HEK293 (cell line): Measurements from ENCODE around the gene NDUFA1.

ENCODE experiments used
- CTCF ChIA-PET: fragments of 350-600 bp; formaldehyde crosslinking; extraction: SDS; loops from one replicate; lab custom pipeline; 2021; ENCODE audit warnings: antibody characterized with exemption; lab: Yijun Ruan, JAX
- POLR2A ChIA-PET: fragments of 300-600 bp; formaldehyde crosslinking; extraction: SDS; loops from one replicate; lab custom pipeline; 2020; ENCODE audit warnings: antibody characterized with exemption, inconsistent platforms; lab: Yijun Ruan, JAX
- H3K27ac ChIP-seq: fragments of 200-500 bp; sonication (Bioruptor generic); 2 replicates; pipeline ENCODE4 v1.5.1; 2014; ENCODE audit warnings: low read depth, low read length, control low read depth, inconsistent platforms; ENCODE audit errors: extremely low read depth
- H3K36me3 ChIP-seq, 2 experiments: fragments of 200-500 bp in 1 of 2; sonication (Bioruptor generic) in 1 of 2; 1 replicate in 1 of 2; 2 replicates in 1 of 2; pipeline ENCODE4 v1.5.1; 2014 to 2017; ENCODE audit warnings: inconsistent platforms in 2 of 2, low read length in 2 of 2; ENCODE audit not compliant: control insufficient read depth in 2 of 2, insufficient read depth in 1 of 2
- H3K4me1 ChIP-seq: fragments of 200-500 bp; sonication (Bioruptor generic); 2 replicates; pipeline ENCODE4 v1.5.1; 2014; ENCODE audit warnings: mild to moderate bottlenecking, low read length, inconsistent platforms; ENCODE audit not compliant: control insufficient read depth, insufficient read depth
- H3K4me3 ChIP-seq: 2 replicates; pipeline ENCODE4 v1.5.1; 2011; ENCODE audit warnings: low read depth, mild to moderate bottlenecking, control low read depth, low read length, moderate library complexity
- H3K9me3 ChIP-seq: fragments of 200-500 bp; sonication (Bioruptor generic); 2 replicates; pipeline ENCODE4 v1.5.1; 2014; ENCODE audit warnings: low read depth, low read length, inconsistent platforms; ENCODE audit not compliant: control insufficient read depth, insufficient read depth
- GLIS1 ChIP-seq: fragments of 450-650 bp; formaldehyde crosslinking; IDR thresholded peaks from 2 replicates; pipeline ENCODE4 v1.5.1; 2016; ENCODE audit warnings: missing biosample characterization, missing genetic modification characterization
- GLIS2 ChIP-seq: fragments of 450-650 bp; formaldehyde crosslinking; IDR thresholded peaks from 2 replicates; pipeline ENCODE4 v1.5.1; 2016; ENCODE audit warnings: missing biosample characterization, missing genetic modification characterization
- KLF17 ChIP-seq: fragments of 450-650 bp; formaldehyde crosslinking; IDR thresholded peaks from 2 replicates; pipeline ENCODE4 v1.5.1; 2016; ENCODE audit warnings: missing biosample characterization, missing genetic modification characterization
- MYNN ChIP-seq: fragments of 450-650 bp; formaldehyde crosslinking; IDR thresholded peaks from 2 replicates; pipeline ENCODE4 v1.5.1; 2016; ENCODE audit warnings: missing biosample characterization, missing genetic modification characterization, borderline replicate concordance
- RBAK ChIP-seq: fragments of 450-650 bp; formaldehyde crosslinking; IDR thresholded peaks from 2 replicates; pipeline ENCODE4 v1.5.1; 2016; ENCODE audit warnings: missing biosample characterization, missing genetic modification characterization
- SALL2 ChIP-seq: fragments of 450-650 bp; formaldehyde crosslinking; IDR thresholded peaks from 2 replicates; pipeline ENCODE4 v1.5.0; 2017; ENCODE audit warnings: missing biosample characterization, mild to moderate bottlenecking, missing genetic modification characterization, borderline replicate concordance
- SP2 ChIP-seq: fragments of 450-650 bp; formaldehyde crosslinking; IDR thresholded peaks from 2 replicates; pipeline ENCODE4 v1.5.1; 2016; ENCODE audit warnings: missing biosample characterization, missing genetic modification characterization
- SP3 ChIP-seq: fragments of 450-650 bp; formaldehyde crosslinking; IDR thresholded peaks from 2 replicates; pipeline ENCODE4 v1.5.1; 2016; ENCODE audit warnings: missing biosample characterization, missing genetic modification characterization
- ZBTB48 ChIP-seq: fragments of 450-650 bp; formaldehyde crosslinking; IDR thresholded peaks from 2 replicates; pipeline ENCODE4 v1.5.1; 2016; ENCODE audit warnings: missing biosample characterization, missing genetic modification characterization
- ZEB2 ChIP-seq: fragments of 450-650 bp; formaldehyde crosslinking; IDR thresholded peaks from 2 replicates; pipeline ENCODE4 v1.5.1; 2016; ENCODE audit warnings: missing biosample characterization, missing genetic modification characterization
- ZIC2 ChIP-seq: fragments of 450-650 bp; formaldehyde crosslinking; IDR thresholded peaks from 2 replicates; pipeline ENCODE4 v1.5.1; 2016; ENCODE audit warnings: missing biosample characterization, missing genetic modification characterization
- ZNF121 ChIP-seq: fragments of 450-650 bp; formaldehyde crosslinking; IDR thresholded peaks from 2 replicates; pipeline ENCODE4 v1.5.1; 2016; ENCODE audit warnings: missing biosample characterization, missing genetic modification characterization
- ZNF146 ChIP-seq: fragments of 450-650 bp; formaldehyde crosslinking; IDR thresholded peaks from 2 replicates; pipeline ENCODE4 v1.5.1; 2016; ENCODE audit warnings: missing biosample characterization, missing genetic modification characterization
- ZNF175 ChIP-seq: fragments of 450-650 bp; formaldehyde crosslinking; IDR thresholded peaks from 2 replicates; pipeline ENCODE4 v1.5.1; 2016; ENCODE audit warnings: missing biosample characterization, missing genetic modification characterization
- ZNF2 ChIP-seq: fragments of 450-650 bp; formaldehyde crosslinking; IDR thresholded peaks from 2 replicates; pipeline ENCODE4 v1.5.1; 2016; ENCODE audit warnings: missing biosample characterization, missing genetic modification characterization
- ZNF24 ChIP-seq: fragments of 450-650 bp; formaldehyde crosslinking; IDR thresholded peaks from 2 replicates; pipeline ENCODE4 v1.5.1; 2016; ENCODE audit warnings: missing biosample characterization, missing genetic modification characterization
- ZNF292 ChIP-seq: fragments of 450-650 bp; formaldehyde crosslinking; IDR thresholded peaks from 2 replicates; pipeline ENCODE4 v1.5.1; 2016; ENCODE audit warnings: low read depth, missing biosample characterization, missing genetic modification characterization, borderline replicate concordance
- ZNF324 ChIP-seq: fragments of 450-650 bp; formaldehyde crosslinking; IDR thresholded peaks from 2 replicates; pipeline ENCODE4 v1.5.1; 2016; ENCODE audit warnings: missing biosample characterization, missing genetic modification characterization
- ZNF335 ChIP-seq: fragments of 450-650 bp; formaldehyde crosslinking; conservative IDR thresholded peaks from 2 replicates; pipeline ENCODE4 v1.5.1; 2016; ENCODE audit warnings: missing biosample characterization, missing genetic modification characterization
- ZNF391 ChIP-seq: fragments of 450-650 bp; formaldehyde crosslinking; IDR thresholded peaks from 2 replicates; pipeline ENCODE4 v1.5.1; 2016; ENCODE audit warnings: low read depth, missing biosample characterization, missing genetic modification characterization, borderline replicate concordance
- ZNF433 ChIP-seq: fragments of 450-650 bp; formaldehyde crosslinking; IDR thresholded peaks from 2 replicates; pipeline ENCODE4 v1.5.1; 2016; ENCODE audit warnings: missing biosample characterization, missing genetic modification characterization, low read depth
- ZNF558 ChIP-seq: fragments of 450-650 bp; formaldehyde crosslinking; IDR thresholded peaks from 2 replicates; pipeline ENCODE4 v1.5.1; 2016; ENCODE audit warnings: missing biosample characterization, missing genetic modification characterization
- ZNF560 ChIP-seq: fragments of 450-650 bp; formaldehyde crosslinking; IDR thresholded peaks from 2 replicates; pipeline ENCODE4 v1.5.1; 2017; ENCODE audit warnings: missing biosample characterization, missing genetic modification characterization, borderline replicate concordance
- ZNF585B ChIP-seq: fragments of 450-650 bp; formaldehyde crosslinking; IDR thresholded peaks from 2 replicates; pipeline ENCODE4 v1.5.1; 2016; ENCODE audit warnings: missing biosample characterization, missing genetic modification characterization
- ZNF76 ChIP-seq: fragments of 450-650 bp; formaldehyde crosslinking; IDR thresholded peaks from 2 replicates; pipeline ENCODE4; 2016; ENCODE audit warnings: low read depth, missing biosample characterization, missing genetic modification characterization, borderline replicate concordance
- ZNF792 ChIP-seq: fragments of 450-650 bp; formaldehyde crosslinking; IDR thresholded peaks from 2 replicates; pipeline ENCODE4 v1.5.1; 2016; ENCODE audit warnings: missing biosample characterization, missing genetic modification characterization
- ZXDB ChIP-seq: fragments of 450-650 bp; formaldehyde crosslinking; IDR thresholded peaks from 2 replicates; pipeline ENCODE4 v1.5.1; 2016; ENCODE audit warnings: missing biosample characterization, missing genetic modification characterization
- TF ChIP-seq, protein P1 (sequence below): fragments of 450-650 bp; formaldehyde crosslinking; IDR thresholded peaks from 2 replicates; pipeline ENCODE4 v1.5.1; 2016; ENCODE audit warnings: missing biosample characterization, missing genetic modification characterization, low read depth
- TF ChIP-seq, protein P2 (sequence below): fragments of 450-650 bp; formaldehyde crosslinking; IDR thresholded peaks from 2 replicates; pipeline ENCODE4 v1.5.1; 2017; ENCODE audit warnings: missing biosample characterization, missing genetic modification characterization
- TF ChIP-seq, protein P3 (sequence below): fragments of 450-650 bp; formaldehyde crosslinking; IDR thresholded peaks from 2 replicates; pipeline ENCODE4 v1.5.1; 2016; ENCODE audit warnings: missing biosample characterization, missing genetic modification characterization
- TF ChIP-seq, protein P4 (sequence below): fragments of 450-650 bp; formaldehyde crosslinking; IDR thresholded peaks from 2 replicates; pipeline ENCODE4 v1.5.1; 2017; ENCODE audit warnings: missing biosample characterization, mild to moderate bottlenecking, missing genetic modification characterization, moderate library complexity

NDUFA1 gene

GRCh38 chrX:119887721-119888425 is 16.2 kb downstream of the NDUFA1 start:
- H3K36me3 ChIP-seq, result no peaks in the 10 kb centered on the region
- POLR2A ChIA-PET, result interaction anchor here (0.6 to 1.7 kb wide), 7 partner anchors 10 to 96 kb away, joined by 3 to 15 read pairs (median 4); partner anchors contain the start of genes NDUFA1, RNF113A, RPL39 and UPF3B
- no peak overlapping the region; the same call in 1 of the 2 replicates for H3K27ac ChIP-seq
- H3K4me3 ChIP-seq, result peak overlapping the region; percentile 30
- H3K9me3 ChIP-seq, result no peaks in the 10 kb centered on the region
- CTCF ChIA-PET, result interaction anchor here (0.6 to 2.4 kb wide), 17 partner anchors 8 to 426 kb away, joined by 3 to 11 read pairs (median 4); partner anchors contain the start of genes AKAP14, RPL39 and SOWAHD
- H3K4me1 ChIP-seq, result no peaks in the 10 kb centered on the region
- TF ChIP-seq, protein P1, sequence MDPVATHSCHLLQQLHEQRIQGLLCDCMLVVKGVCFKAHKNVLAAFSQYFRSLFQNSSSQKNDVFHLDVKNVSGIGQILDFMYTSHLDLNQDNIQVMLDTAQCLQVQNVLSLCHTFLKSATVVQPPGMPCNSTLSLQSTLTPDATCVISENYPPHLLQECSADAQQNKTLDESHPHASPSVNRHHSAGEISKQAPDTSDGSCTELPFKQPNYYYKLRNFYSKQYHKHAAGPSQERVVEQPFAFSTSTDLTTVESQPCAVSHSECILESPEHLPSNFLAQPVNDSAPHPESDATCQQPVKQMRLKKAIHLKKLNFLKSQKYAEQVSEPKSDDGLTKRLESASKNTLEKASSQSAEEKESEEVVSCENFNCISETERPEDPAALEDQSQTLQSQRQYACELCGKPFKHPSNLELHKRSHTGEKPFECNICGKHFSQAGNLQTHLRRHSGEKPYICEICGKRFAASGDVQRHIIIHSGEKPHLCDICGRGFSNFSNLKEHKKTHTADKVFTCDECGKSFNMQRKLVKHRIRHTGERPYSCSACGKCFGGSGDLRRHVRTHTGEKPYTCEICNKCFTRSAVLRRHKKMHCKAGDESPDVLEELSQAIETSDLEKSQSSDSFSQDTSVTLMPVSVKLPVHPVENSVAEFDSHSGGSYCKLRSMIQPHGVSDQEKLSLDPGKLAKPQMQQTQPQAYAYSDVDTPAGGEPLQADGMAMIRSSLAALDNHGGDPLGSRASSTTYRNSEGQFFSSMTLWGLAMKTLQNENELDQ (tag by site-specific recombination), result no peak
- TF ChIP-seq, protein P2, sequence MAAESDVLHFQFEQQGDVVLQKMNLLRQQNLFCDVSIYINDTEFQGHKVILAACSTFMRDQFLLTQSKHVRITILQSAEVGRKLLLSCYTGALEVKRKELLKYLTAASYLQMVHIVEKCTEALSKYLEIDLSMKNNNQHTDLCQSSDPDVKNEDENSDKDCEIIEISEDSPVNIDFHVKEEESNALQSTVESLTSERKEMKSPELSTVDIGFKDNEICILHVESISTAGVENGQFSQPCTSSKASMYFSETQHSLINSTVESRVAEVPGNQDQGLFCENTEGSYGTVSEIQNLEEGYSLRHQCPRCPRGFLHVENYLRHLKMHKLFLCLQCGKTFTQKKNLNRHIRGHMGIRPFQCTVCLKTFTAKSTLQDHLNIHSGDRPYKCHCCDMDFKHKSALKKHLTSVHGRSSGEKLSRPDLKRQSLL, result peak; percentile 63; the same call in 1 of the 2 replicates
- TF ChIP-seq ZIC2 (tag by site-specific recombination) (peak; percentile 43; the same call in 1 of the 2 replicates), ZNF433 (tag by site-specific recombination) (no peak), ZNF391 (tag by site-specific recombination) (no peak), ZNF335 (tag by site-specific recombination) (peak; percentile 84), ZNF560 (tag by site-specific recombination) (no peak), SALL2 (no peak), ZXDB (tag by site-specific recombination) (peak; percentile 68), ZNF175 (no peak), ZNF24 (tag by site-specific recombination) (peak; percentile 58; the same call in 1 of the 2 replicates), KLF17 (peak; percentile 35; the same call in 1 of the 2 replicates), GLIS1 (tag by site-specific recombination) (peak; percentile 95), ZNF324 (tag by site-specific recombination) (peak; percentile 78; the same call in 1 of the 2 replicates), SP2 (tag by site-specific recombination) (peak; percentile 27), ZNF76 (tag by site-specific recombination) (peak; percentile 46; the same call in 1 of the 2 replicates), ZNF146 (tag by site-specific recombination) (peak; percentile 22; the same call in 1 of the 2 replicates), ZNF292 (tag by site-specific recombination) (no peak), ZNF585B (peak; percentile 25; the same call in 1 of the 2 replicates), ZNF121 (tag by site-specific recombination) (peak; percentile 68), ZEB2 (tag by site-specific recombination) (0 out of 2 replicates have a peak, but pooled peaks have one; percentile 29), ZNF558 (no peak), GLIS2 (tag by site-specific recombination) (peak; percentile 87), RBAK (tag by site-specific recombination) (no peak), MYNN (tag by site-specific recombination) (no peak), SP3 (tag by site-specific recombination) (peak; percentile 63), ZNF792 (no peak), ZBTB48 (peak; percentile 26; the same call in 1 of the 2 replicates), ZNF2 (tag by site-specific recombination) (peak; percentile 69; the same call in 1 of the 2 replicates)
- TF ChIP-seq, protein P3, sequence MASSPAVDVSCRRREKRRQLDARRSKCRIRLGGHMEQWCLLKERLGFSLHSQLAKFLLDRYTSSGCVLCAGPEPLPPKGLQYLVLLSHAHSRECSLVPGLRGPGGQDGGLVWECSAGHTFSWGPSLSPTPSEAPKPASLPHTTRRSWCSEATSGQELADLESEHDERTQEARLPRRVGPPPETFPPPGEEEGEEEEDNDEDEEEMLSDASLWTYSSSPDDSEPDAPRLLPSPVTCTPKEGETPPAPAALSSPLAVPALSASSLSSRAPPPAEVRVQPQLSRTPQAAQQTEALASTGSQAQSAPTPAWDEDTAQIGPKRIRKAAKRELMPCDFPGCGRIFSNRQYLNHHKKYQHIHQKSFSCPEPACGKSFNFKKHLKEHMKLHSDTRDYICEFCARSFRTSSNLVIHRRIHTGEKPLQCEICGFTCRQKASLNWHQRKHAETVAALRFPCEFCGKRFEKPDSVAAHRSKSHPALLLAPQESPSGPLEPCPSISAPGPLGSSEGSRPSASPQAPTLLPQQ, result 0 out of 2 replicates have a peak, but pooled peaks have one; percentile 38
- TF ChIP-seq, protein P4, sequence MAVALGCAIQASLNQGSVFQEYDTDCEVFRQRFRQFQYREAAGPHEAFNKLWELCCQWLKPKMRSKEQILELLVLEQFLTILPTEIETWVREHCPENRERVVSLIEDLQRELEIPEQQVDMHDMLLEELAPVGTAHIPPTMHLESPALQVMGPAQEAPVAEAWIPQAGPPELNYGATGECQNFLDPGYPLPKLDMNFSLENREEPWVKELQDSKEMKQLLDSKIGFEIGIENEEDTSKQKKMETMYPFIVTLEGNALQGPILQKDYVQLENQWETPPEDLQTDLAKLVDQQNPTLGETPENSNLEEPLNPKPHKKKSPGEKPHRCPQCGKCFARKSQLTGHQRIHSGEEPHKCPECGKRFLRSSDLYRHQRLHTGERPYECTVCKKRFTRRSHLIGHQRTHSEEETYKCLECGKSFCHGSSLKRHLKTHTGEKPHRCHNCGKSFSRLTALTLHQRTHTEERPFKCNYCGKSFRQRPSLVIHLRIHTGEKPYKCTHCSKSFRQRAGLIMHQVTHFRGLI (tag by site-specific recombination), result no peak
